Activated naive CD8-positive, alpha-beta T cell treated with anti-CD3 and anti-CD28 coated beads for 36 hours (primary cell): ENCODE measurements around the gene PGBD4. TPM values are rescaled to one million over a fixed set of nuclear protein-coding genes. Genes with fewer than 3 reads are reported as not detected.

Source experiments
- DNase-seq: peaks from one replicate; pipeline ENCODE4 v3.0.0; 2021
- H3K27ac Mint-ChIP-seq: one replicate; pipeline ENCODE4 v1.8.0; 2022; ENCODE audit warnings: mild to moderate bottlenecking, moderate library complexity, mixed read lengths
- H3K27me3 Mint-ChIP-seq: one replicate; pipeline ENCODE4 v1.8.0; 2022; ENCODE audit warnings: mild to moderate bottlenecking, mixed read lengths
- H3K36me3 Mint-ChIP-seq: one replicate; pipeline ENCODE4 v1.8.0; 2021; ENCODE audit warnings: mild to moderate bottlenecking, mixed read lengths
- H3K4me1 Mint-ChIP-seq: one replicate; pipeline ENCODE4 v1.8.0; 2021; ENCODE audit warnings: mixed read lengths
- H3K4me3 Mint-ChIP-seq: one replicate; pipeline ENCODE4 v1.8.0; 2022; ENCODE audit warnings: mild to moderate bottlenecking, moderate library complexity, mixed read lengths
- H3K9me3 Mint-ChIP-seq: one replicate; pipeline ENCODE4 v1.8.0; 2022; ENCODE audit warnings: mixed read lengths
- total RNA-seq, 2 experiments: library from RNA; stranded (reverse); gene quantifications; one replicate each; pipeline ENCODE4 v1.2.3, GENCODE V29; 2021

The PGBD4 gene
- total RNA-seq, 2 experiments from 2014 or later, result 2.7 to 2.8 TPM

DNA sequence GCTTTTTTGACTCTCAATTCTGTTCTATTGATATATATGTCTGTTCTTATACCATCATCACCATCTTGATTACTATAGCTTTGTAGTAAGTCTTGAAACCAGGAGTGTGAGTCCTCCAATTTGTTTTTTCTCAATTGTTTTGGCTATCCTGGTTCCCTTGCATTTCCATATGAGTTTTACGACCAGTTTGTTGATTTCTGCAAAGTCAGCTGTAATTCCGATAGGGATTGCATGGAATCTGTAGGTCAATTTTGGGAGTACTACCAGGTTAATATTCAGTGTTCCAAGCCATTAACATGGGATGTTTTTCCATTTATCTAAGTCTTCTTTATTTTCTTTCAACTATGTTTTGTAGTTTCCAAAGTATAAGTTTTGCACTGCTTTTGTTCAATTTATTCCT lies 27.0 kb downstream of the PGBD4 start:
- H3K27me3 Mint-ChIP-seq, result no peaks in the 10 kb centered on the region
- H3K27ac Mint-ChIP-seq, result no peak overlapping the region
- H3K4me3 Mint-ChIP-seq, result no peak overlapping the region
- no peaks in the 10 kb centered on the region for H3K4me1 Mint-ChIP-seq
- H3K36me3 Mint-ChIP-seq, result no peaks in the 10 kb centered on the region
- no peaks in the 10 kb centered on the region for H3K9me3 Mint-ChIP-seq
- DNase-seq, result no peak

- DNase-seq, result no peak
- Mint-ChIP-seq H3K36me3 (peaks cover 2% of the 10 kb centered on the region), H3K4me3 (no peak overlapping the region), H3K27me3 (no peaks in the 10 kb centered on the region), H3K4me1 (no peaks in the 10 kb centered on the region), H3K9me3 (no peaks in the 10 kb centered on the region), H3K27ac (no peak overlapping the region)
Observed at GRCh38 chr15:34132881-34133280, 31.0 kb downstream of the PGBD4 start.

DNA sequence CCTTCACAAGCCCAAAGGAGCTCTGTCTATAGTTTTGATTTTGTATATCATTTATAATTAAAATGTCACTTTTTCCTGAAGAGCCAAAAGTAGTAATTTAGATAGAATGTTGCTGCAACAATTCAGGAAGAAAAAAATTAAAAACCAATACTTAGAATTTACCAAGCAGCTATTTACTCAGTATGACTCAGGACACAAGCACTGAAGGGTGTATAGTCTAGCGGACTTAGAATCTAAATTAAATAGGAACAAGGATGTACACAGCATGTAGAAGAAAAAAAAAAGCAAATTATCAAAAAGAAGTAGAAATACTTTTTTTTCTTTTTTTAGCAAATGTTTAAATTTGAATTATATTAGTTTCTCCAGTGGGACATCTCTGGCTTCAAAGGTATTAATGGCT lies 31.6 kb downstream of the PGBD4 start:
- Mint-ChIP-seq H3K4me3 (no peak overlapping the region), H3K9me3 (no peaks in the 10 kb centered on the region), H3K27me3 (no peaks in the 10 kb centered on the region), H3K27ac (no peak overlapping the region), H3K36me3 (peaks cover 6% of the 10 kb centered on the region), H3K4me1 (no peaks in the 10 kb centered on the region)
- DNase-seq, result no peak

- no peak overlapping the region for H3K4me3 Mint-ChIP-seq
- no peak for DNase-seq
- H3K9me3 Mint-ChIP-seq, result no peaks in the 10 kb centered on the region
- H3K4me1 Mint-ChIP-seq, result no peaks in the 10 kb centered on the region
- H3K27ac Mint-ChIP-seq, result no peak overlapping the region
- H3K27me3 Mint-ChIP-seq, result no peaks in the 10 kb centered on the region
- H3K36me3 Mint-ChIP-seq, result peaks cover 21% of the 10 kb centered on the region
Observed at GRCh38 chr15:34147371-34148140, 45.7 kb downstream of the PGBD4 start.

GRCh38 chr15:34154725-34155204 lies 52.9 kb downstream of the PGBD4 start:
- Mint-ChIP-seq H3K36me3 (peaks cover 69% of the 10 kb centered on the region), H3K27ac (no peak overlapping the region), H3K4me3 (no peak overlapping the region), H3K4me1 (no peaks in the 10 kb centered on the region), H3K9me3 (peaks cover 23% of the 10 kb centered on the region), H3K27me3 (no peaks in the 10 kb centered on the region)
- no peak for DNase-seq

- H3K4me1 Mint-ChIP-seq, result no peaks in the 10 kb centered on the region
Observed at GRCh38 chr15:34155859-34156258, 54.0 kb downstream of the PGBD4 start.

More at GRCh38 chr15:34155859-34156258, 54.0 kb downstream of the PGBD4 start:
- peaks cover 30% of the 10 kb centered on the region for H3K9me3 Mint-ChIP-seq
- no peak for DNase-seq
- no peak overlapping the region for H3K4me3 Mint-ChIP-seq
- no peak overlapping the region for H3K27ac Mint-ChIP-seq
- no peaks in the 10 kb centered on the region for H3K27me3 Mint-ChIP-seq
- H3K36me3 Mint-ChIP-seq, result peaks cover 80% of the 10 kb centered on the region

Other genes with a start within 250 kb of the PGBD4 start
- not detected for gene CHRM5, start 133.6 kb upstream of the PGBD4 start, total RNA-seq
- gene AVEN, start 62.9 kb upstream of the PGBD4 start, total RNA-seq, result 10 to 100 TPM; 14.9 to 15.3 TPM
- gene EMC7, start 221 bp upstream of the PGBD4 start, total RNA-seq, result 10 to 100 TPM; 56.3 to 63.0 TPM
- gene KATNBL1, start 108.0 kb downstream of the PGBD4 start, total RNA-seq, result 10 to 100 TPM; 36.2 to 37.0 TPM
- 100 to 1,000 TPM in 1 of 2 experiments, 10 to 100 TPM in 1; 96.7 to 101 TPM for gene EMC4, start 122.9 kb downstream of the PGBD4 start, total RNA-seq
- gene SLC12A6, start 235.7 kb downstream of the PGBD4 start, total RNA-seq, result 10 to 100 TPM; 19.2 to 20.1 TPM
- gene NOP10, start 241.1 kb downstream of the PGBD4 start, total RNA-seq, result 100 to 1,000 TPM; 285 to 303 TPM
- gene NUTM1, start 241.2 kb downstream of the PGBD4 start, total RNA-seq, result not detected